ENCODE data around the gene OPCML. TPM values are rescaled to one million over a fixed set of nuclear protein-coding genes. Genes with fewer than 3 reads are reported as not detected.

Gene OPCML
- total and polyA plus RNA-seq, 2 donors (not counting 1 experiment from before 2014, with no cell fraction given): not detected

DNA sequence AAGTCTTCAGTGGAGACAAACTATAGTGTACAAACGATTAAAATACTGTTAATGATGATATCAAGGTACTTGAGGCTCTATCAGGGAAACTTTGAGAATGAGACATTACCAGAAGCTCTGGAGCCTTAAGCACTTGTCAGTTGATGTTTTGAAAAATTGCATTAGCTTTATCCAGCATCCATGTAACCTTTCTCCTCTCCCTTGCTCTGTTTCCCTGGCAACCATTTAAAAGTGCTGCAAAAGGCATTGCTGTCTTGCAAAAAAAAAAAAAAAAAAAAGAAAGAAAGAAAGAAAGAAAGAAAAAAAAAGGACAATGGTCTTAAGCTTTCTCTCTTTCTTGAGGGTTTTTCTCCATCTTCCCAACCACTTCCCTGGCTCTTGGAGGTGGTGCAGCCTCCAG, 787.0 kb downstream of the OPCML start:
- no peaks in the 10 kb centered on the region for H3K79me2 ChIP-seq (ENCODE audit: control insufficient read depth, insufficient read depth, low read length)
- no peak overlapping the region for H3K27ac ChIP-seq (ENCODE audit: low read length in 2 of 2)
- DNase-seq (no peak), ATAC-seq (ENCODE audit: low read depth) (no peak)
- H3K9me3 ChIP-seq (ENCODE audit: control extremely low read depth in 1 of 3, control insufficient read depth in 2 of 3, insufficient read depth in 1 of 3, low read length in 2 of 3): peaks cover 0 to 8% (median 0%) of the 10 kb centered on the region in 3 donors
- H3K9me3 Mint-ChIP-seq (ENCODE audit: insufficient read depth): peaks cover 1% of the 10 kb centered on the region
- TF ChIP-seq, protein P1, sequence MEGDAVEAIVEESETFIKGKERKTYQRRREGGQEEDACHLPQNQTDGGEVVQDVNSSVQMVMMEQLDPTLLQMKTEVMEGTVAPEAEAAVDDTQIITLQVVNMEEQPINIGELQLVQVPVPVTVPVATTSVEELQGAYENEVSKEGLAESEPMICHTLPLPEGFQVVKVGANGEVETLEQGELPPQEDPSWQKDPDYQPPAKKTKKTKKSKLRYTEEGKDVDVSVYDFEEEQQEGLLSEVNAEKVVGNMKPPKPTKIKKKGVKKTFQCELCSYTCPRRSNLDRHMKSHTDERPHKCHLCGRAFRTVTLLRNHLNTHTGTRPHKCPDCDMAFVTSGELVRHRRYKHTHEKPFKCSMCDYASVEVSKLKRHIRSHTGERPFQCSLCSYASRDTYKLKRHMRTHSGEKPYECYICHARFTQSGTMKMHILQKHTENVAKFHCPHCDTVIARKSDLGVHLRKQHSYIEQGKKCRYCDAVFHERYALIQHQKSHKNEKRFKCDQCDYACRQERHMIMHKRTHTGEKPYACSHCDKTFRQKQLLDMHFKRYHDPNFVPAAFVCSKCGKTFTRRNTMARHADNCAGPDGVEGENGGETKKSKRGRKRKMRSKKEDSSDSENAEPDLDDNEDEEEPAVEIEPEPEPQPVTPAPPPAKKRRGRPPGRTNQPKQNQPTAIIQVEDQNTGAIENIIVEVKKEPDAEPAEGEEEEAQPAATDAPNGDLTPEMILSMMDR (IDR thresholded peaks at IDR 0.05): no peak
- TF ChIP-seq EZH2 (IDR thresholded peaks at IDR 0.05; ENCODE audit: borderline replicate concordance, insufficient read depth, low read depth, low read length, poor library complexity, severe bottlenecking): no peak
- no peaks in the 10 kb centered on the region for H3K4me1 Mint-ChIP-seq
- H3K9ac ChIP-seq (ENCODE audit: low read length): no peak overlapping the region
- H3K4me3 ChIP-seq (ENCODE audit: control extremely low read depth in 1 of 5, extremely low read depth in 1 of 5, insufficient read depth in 1 of 5, low read depth in 2 of 5, low read length in 4 of 5): no peak overlapping the region
- ChIA-PET POLR2A (no interaction called here), CTCF (no interaction called here)
- no peak overlapping the region for H3K27ac Mint-ChIP-seq
- no peaks in the 10 kb centered on the region for H3K4me1 ChIP-seq (ENCODE audit: control insufficient read depth in 2 of 2, insufficient read depth in 2 of 2, low read length in 2 of 2)
- H4K20me1 ChIP-seq (ENCODE audit: control insufficient read depth, insufficient read depth, low read length, poor library complexity, severe bottlenecking): no peaks in the 10 kb centered on the region
- no peak overlapping the region for H3K4me2 ChIP-seq (replicated peaks; ENCODE audit: low read depth, low read length, poor library complexity, severe bottlenecking)
- H2AFZ ChIP-seq (ENCODE audit: insufficient read depth, low read depth, low read length, poor library complexity, severe bottlenecking): no peak overlapping the region
- intact Hi-C loops (cut with micrococcal nuclease): no loop called here
- H3K36me3 ChIP-seq (replicated peaks in 1 of 2; ENCODE audit: control extremely low read depth in 1 of 2, control insufficient read depth in 1 of 2, extremely low read depth in 1 of 2, insufficient read depth in 2 of 2, low read length in 1 of 2): no peaks in the 10 kb centered on the region
- WGBS (ENCODE audit: insufficient coverage): no CpG with 5 or more reads among the region's 1 CpG
- H3K27me3 ChIP-seq (replicated peaks in 1 of 4; ENCODE audit: control extremely low read depth in 1 of 4, control insufficient read depth in 3 of 4, insufficient read depth in 4 of 4, low read length in 3 of 4): no peaks in the 10 kb centered on the region
- no peaks in the 10 kb centered on the region for H3K27me3 Mint-ChIP-seq
- H3K4me3 Mint-ChIP-seq: no peak overlapping the region

DNA sequence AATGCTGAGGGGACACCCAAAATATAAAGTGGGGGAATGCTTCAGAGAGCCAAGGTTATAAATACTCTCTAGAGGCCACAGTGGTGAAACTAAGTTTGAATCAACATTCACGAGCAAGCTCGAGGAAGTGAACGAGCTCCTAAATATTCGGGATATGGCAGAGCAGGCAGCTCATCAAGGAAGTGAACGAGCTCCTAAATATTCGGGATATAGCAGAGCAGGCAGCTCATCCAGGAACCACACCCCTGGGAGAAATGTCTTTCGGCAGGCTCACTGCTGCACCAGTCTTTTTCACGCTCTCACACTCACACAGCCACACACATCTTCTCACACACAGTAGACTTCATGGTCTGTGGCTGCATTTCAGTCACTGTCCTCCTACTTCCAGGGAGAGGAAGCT, 787.5 kb downstream of the OPCML start:
- Histone ChIP-seq H3K36me3 (replicated peaks in 1 of 2; ENCODE audit: control extremely low read depth in 1 of 2, control insufficient read depth in 1 of 2, extremely low read depth in 1 of 2, insufficient read depth in 2 of 2, low read length in 1 of 2) (no peaks in the 10 kb centered on the region), H3K9me3 (ENCODE audit: control extremely low read depth in 1 of 3, control insufficient read depth in 2 of 3, insufficient read depth in 1 of 3, low read length in 2 of 3) (peaks cover 0 to 8% (median 0%) of the 10 kb centered on the region in 3 donors), H3K9ac (ENCODE audit: low read length) (no peak overlapping the region), H3K4me3 (ENCODE audit: control extremely low read depth in 1 of 5, extremely low read depth in 1 of 5, insufficient read depth in 1 of 5, low read depth in 2 of 5, low read length in 4 of 5) (no peak overlapping the region), H3K27me3 (replicated peaks in 1 of 4; ENCODE audit: control extremely low read depth in 1 of 4, control insufficient read depth in 3 of 4, insufficient read depth in 4 of 4, low read length in 3 of 4) (no peaks in the 10 kb centered on the region), H3K4me1 (ENCODE audit: control insufficient read depth in 2 of 2, insufficient read depth in 2 of 2, low read length in 2 of 2) (no peaks in the 10 kb centered on the region), H3K27ac (ENCODE audit: low read length in 2 of 2) (no peak overlapping the region), H2AFZ (ENCODE audit: insufficient read depth, low read depth, low read length, poor library complexity, severe bottlenecking) (no peak overlapping the region), H4K20me1 (ENCODE audit: control insufficient read depth, insufficient read depth, low read length, poor library complexity, severe bottlenecking) (no peaks in the 10 kb centered on the region), H3K4me2 (replicated peaks; ENCODE audit: low read depth, low read length, poor library complexity, severe bottlenecking) (no peak overlapping the region), H3K79me2 (ENCODE audit: control insufficient read depth, insufficient read depth, low read length) (no peaks in the 10 kb centered on the region)
- no peak for TF ChIP-seq EZH2 (IDR thresholded peaks at IDR 0.05; ENCODE audit: borderline replicate concordance, insufficient read depth, low read depth, low read length, poor library complexity, severe bottlenecking)
- TF ChIP-seq, protein P1 (IDR thresholded peaks at IDR 0.05): no peak
- 77% methylated on average over 6 of the region's 8 CpGs for WGBS (ENCODE audit: insufficient coverage)
- DNase-seq: no peak
- Mint-ChIP-seq H3K4me1 (no peaks in the 10 kb centered on the region), H3K27ac (no peak overlapping the region), H3K27me3 (no peaks in the 10 kb centered on the region), H3K4me3 (no peak overlapping the region), H3K9me3 (ENCODE audit: insufficient read depth) (peaks cover 1% of the 10 kb centered on the region)
- intact Hi-C loops (cut with micrococcal nuclease): no loop called here
- ChIA-PET CTCF (no interaction called here), POLR2A (no interaction called here)
- ATAC-seq (ENCODE audit: low read depth): no peak
